ENCODE data around the gene AEBP1. TPM values are rescaled to one million over a fixed set of nuclear protein-coding genes. Genes with fewer than 3 reads are reported as not detected.

Gene AEBP1
- total and polyA plus RNA-seq, 2 experiments from 2014 or later: 15.1 to 42.0 TPM

- Mint-ChIP-seq H3K27ac (no peak overlapping the region), H3K4me3 (no peak overlapping the region), H3K4me1 (peaks cover 12% of the 10 kb centered on the region), H3K27me3 (ENCODE audit: insufficient read depth, low read depth, poor library complexity) (no peaks in the 10 kb centered on the region), H3K36me3 (ENCODE audit: low read depth) (no peaks in the 10 kb centered on the region), H3K9me3 (no peaks in the 10 kb centered on the region)
- Histone ChIP-seq H3K36me3 (ENCODE audit: insufficient read depth) (no peaks in the 10 kb centered on the region), H3K27me3 (ENCODE audit: insufficient read depth) (no peaks in the 10 kb centered on the region), H4K20me1 (replicated peaks; ENCODE audit: insufficient read depth) (no peaks in the 10 kb centered on the region), H3K9me2 (ENCODE audit: insufficient read depth) (no peaks in the 10 kb centered on the region), H3K27ac (ENCODE audit: low read depth) (no peak overlapping the region), H2AFZ (no peak overlapping the region), H3K4me1 (ENCODE audit: insufficient read depth) (no peaks in the 10 kb centered on the region), H3K4me3 (no peak overlapping the region), H3K4me2 (no peak overlapping the region), H3K79me2 (replicated peaks; ENCODE audit: insufficient read depth) (no peaks in the 10 kb centered on the region), H3F3A (replicated peaks; ENCODE audit: low read depth) (no peaks in the 10 kb centered on the region)
- no peak for ATAC-seq
- no peak for DNase-seq (ENCODE audit: low spot score)
- no peak for TF ChIP-seq CREB1 (CRISPR knock-in tag; IDR thresholded peaks at IDR 0.05; ENCODE audit: low read depth)
- no peak for TF ChIP-seq EZH2phosphoT487 (IDR thresholded peaks at IDR 0.05; ENCODE audit: unreplicated experiment)
- TF ChIP-seq STAT1 (IDR thresholded peaks at IDR 0.05; ENCODE audit: unreplicated experiment): no peak
- TF ChIP-seq ZNF462 (CRISPR knock-in tag; IDR thresholded peaks at IDR 0.05): no peak
Measured at GRCh38 chr7:44158873-44159631, 54.9 kb downstream of the AEBP1 start.
